Measurements from ENCODE around the gene ULK2. TPM values are rescaled to one million over a fixed set of nuclear protein-coding genes. Genes with fewer than 3 reads are reported as not detected.

The ULK2 gene
- total and polyA plus RNA-seq, 10 of the 15 experiments (the other 5 are each of a cell fraction or from before 2014, with no cell fraction given), result 0.29 to 5.3 (median 1.6) TPM

- ChIA-PET POLR2A (no interaction called here), RAD21 (ENCODE audit: unreplicated experiment) (interaction anchor here (1.1 kb wide), 1 partner anchor 20 kb away, joined by 3 read pairs; no protein-coding TSS in a partner anchor), SMC1A (ENCODE audit: uncharacterized antibody, unreplicated experiment) (no interaction called here), CTCF (interaction anchor here (0.6 to 2.0 kb wide), 13 partner anchors 9 to 381 kb away, joined by 3 to 11 read pairs (median 3); no protein-coding TSS in a partner anchor)
- BruUV-seq (replicated peaks), result no TSS peak
- peak overlapping the region; percentile 40 for H3K4me2 ChIP-seq (ENCODE audit: control insufficient read depth, insufficient read depth)
- WGBS (ENCODE audit: insufficient coverage, insufficient replicate concordance, low lambda C conversion rate, missing lambda C conversion rate), result 24% methylated on average over 5 of the region's 26 CpGs
- intact Hi-C loops (cut with micrococcal nuclease; ENCODE audit: unreplicated experiment) (no loop called here), in situ Hi-C loops (cut with MboI) (no loop called here)
- H3K79me2 ChIP-seq (ENCODE audit: control insufficient read depth, insufficient read depth, low read length), result no peaks in the 10 kb centered on the region
- DNase-seq (ENCODE audit: low read depth, low spot score), result no peak
- peak overlapping the region; percentile 67 for H2AFZ ChIP-seq (ENCODE audit: control insufficient read depth, low read depth, low read length)
- peak; percentile 53 for ATAC-seq
- no peak overlapping the region for H3K27ac ChIP-seq (ENCODE audit: control insufficient read depth, insufficient read depth)
- H3K9ac ChIP-seq (ENCODE audit: control insufficient read depth, insufficient read depth, low read length), result no peak overlapping the region
- FAIRE-seq, result no peak
- peak; percentile 45; the same call in 1 of the 2 replicates for TF ChIP-seq GABPA (IDR thresholded peaks at IDR 0.05; ENCODE audit: low read depth)
- TF ChIP-seq POLR2A (IDR thresholded peaks at IDR 0.05; ENCODE audit: low read depth, low read length), result no peak
- no peaks in the 10 kb centered on the region for H3K36me3 ChIP-seq (ENCODE audit: control insufficient read depth in 2 of 2, insufficient read depth in 2 of 2, low read length in 1 of 2)
- no peaks in the 10 kb centered on the region for H3K9me3 ChIP-seq (replicated peaks; ENCODE audit: control insufficient read depth, insufficient read depth, low read length)
- H3K27me3 ChIP-seq (replicated peaks in 1 of 2; ENCODE audit: control insufficient read depth in 2 of 2, insufficient read depth in 2 of 2, low read length in 1 of 2), result no peaks in the 10 kb centered on the region
- peak overlapping the region; percentile 47; the same call in 1 of the 2 replicates for H3K4me3 ChIP-seq
- H3K4me1 ChIP-seq (ENCODE audit: control insufficient read depth, insufficient read depth, low read length), result no peaks in the 10 kb centered on the region
- no peaks in the 10 kb centered on the region for H4K20me1 ChIP-seq (ENCODE audit: control insufficient read depth, insufficient read depth)
These were observed 123.2 kb downstream of the ULK2 start for GRCh38 chr17:19744492-19744891.

- Histone ChIP-seq H3K27me3 (replicated peaks in 1 of 2; ENCODE audit: control insufficient read depth in 2 of 2, insufficient read depth in 2 of 2, low read length in 1 of 2) (no peaks in the 10 kb centered on the region), H2AFZ (ENCODE audit: control insufficient read depth, low read depth, low read length) (no peak overlapping the region), H3K4me1 (ENCODE audit: control insufficient read depth, insufficient read depth, low read length) (no peaks in the 10 kb centered on the region), H4K20me1 (ENCODE audit: control insufficient read depth, insufficient read depth) (no peaks in the 10 kb centered on the region), H3K27ac (ENCODE audit: control insufficient read depth, insufficient read depth) (no peak overlapping the region), H3K9me3 (replicated peaks; ENCODE audit: control insufficient read depth, insufficient read depth, low read length) (no peaks in the 10 kb centered on the region), H3K4me3 (no peak overlapping the region), H3K79me2 (ENCODE audit: control insufficient read depth, insufficient read depth, low read length) (no peaks in the 10 kb centered on the region), H3K4me2 (ENCODE audit: control insufficient read depth, insufficient read depth) (no peak overlapping the region), H3K9ac (ENCODE audit: control insufficient read depth, insufficient read depth, low read length) (no peak overlapping the region), H3K36me3 (ENCODE audit: control insufficient read depth in 2 of 2, insufficient read depth in 2 of 2, low read length in 1 of 2) (no peaks in the 10 kb centered on the region)
- BruUV-seq (replicated peaks), result no TSS peak
- ATAC-seq (no peak), DNase-seq (ENCODE audit: low read depth, low spot score) (no peak), FAIRE-seq (no peak)
- ChIA-PET POLR2A (no interaction called here), CTCF (interaction anchor here (0.8 to 2.0 kb wide), 3 partner anchors 82 to 193 kb away, joined by 3 to 6 read pairs (median 3); partner anchors contain the start of gene ALDH3A2), RAD21 (ENCODE audit: unreplicated experiment) (no interaction called here), SMC1A (ENCODE audit: uncharacterized antibody, unreplicated experiment) (no interaction called here)
- intact Hi-C loops (cut with micrococcal nuclease; ENCODE audit: unreplicated experiment) (no loop called here), in situ Hi-C loops (cut with MboI) (no loop called here)
- WGBS (ENCODE audit: insufficient coverage, insufficient replicate concordance, low lambda C conversion rate, missing lambda C conversion rate), result 78% methylated on average over 29 of the region's 34 CpGs
- no peak for TF ChIP-seq NKRF (conservative IDR thresholded peaks at IDR 0.05)
- TF ChIP-seq ZNF274 (IDR thresholded peaks at IDR 0.05; ENCODE audit: insufficient read depth, insufficient read length), result no peak
- TF ChIP-seq POLR2AphosphoS5 (IDR thresholded peaks at IDR 0.05; ENCODE audit: low read length), result no peak
- TF ChIP-seq NR2C2 (IDR thresholded peaks at IDR 0.05; ENCODE audit: borderline replicate concordance, control insufficient read depth, insufficient read length, low read depth), result no peak
- no peak for TF ChIP-seq ZZZ3 (IDR thresholded peaks at IDR 0.05; ENCODE audit: control insufficient read depth, insufficient read length, low read depth)
- no peak for TF ChIP-seq SIN3A (IDR thresholded peaks at IDR 0.05; ENCODE audit: low read depth, low read length)
- no peak for TF ChIP-seq ELK1 (IDR thresholded peaks at IDR 0.05; ENCODE audit: low read depth, low read length)
These were observed 124.3 kb downstream of the ULK2 start for GRCh38 chr17:19743101-19744100.
